Suprapubic skin (tissue), 4 donors: ENCODE results near the gene PCSK5.

Experiments
- EP300 ChIP-seq: sonication (generic); formaldehyde crosslinking; IDR thresholded peaks from one replicate; pipeline ENCODE4 v1.6.1; 2017; ENCODE audit warnings: antibody characterized with exemption
- POLR2A ChIP-seq, 2 donors: fragments of 450-650 bp; IDR thresholded peaks; one replicate each; pipeline ENCODE4 v1.6.1; 2017; ENCODE audit warnings: antibody characterized with exemption in 2 of 2, mild to moderate bottlenecking in 2 of 2, moderate library complexity in 2 of 2
- POLR2AphosphoS5 ChIP-seq, 3 donors: sonication (generic); formaldehyde crosslinking; IDR thresholded peaks; one replicate each; pipeline ENCODE4 v1.6.1; 2017; ENCODE audit warnings: antibody characterized with exemption in 3 of 3
- TF ChIP-seq, protein P1 (sequence below), 2 donors: fragments of 200-600 bp in 1 of 2; fragments of 450-650 bp in 1 of 2; sonication (generic) in 1 of 2; IDR thresholded peaks; one replicate each; pipeline ENCODE4 v1.5.1; 2016 to 2019; ENCODE audit warnings: antibody characterized with exemption in 2 of 2, mild to moderate bottlenecking in 1 of 2, moderate library complexity in 1 of 2

DNA sequence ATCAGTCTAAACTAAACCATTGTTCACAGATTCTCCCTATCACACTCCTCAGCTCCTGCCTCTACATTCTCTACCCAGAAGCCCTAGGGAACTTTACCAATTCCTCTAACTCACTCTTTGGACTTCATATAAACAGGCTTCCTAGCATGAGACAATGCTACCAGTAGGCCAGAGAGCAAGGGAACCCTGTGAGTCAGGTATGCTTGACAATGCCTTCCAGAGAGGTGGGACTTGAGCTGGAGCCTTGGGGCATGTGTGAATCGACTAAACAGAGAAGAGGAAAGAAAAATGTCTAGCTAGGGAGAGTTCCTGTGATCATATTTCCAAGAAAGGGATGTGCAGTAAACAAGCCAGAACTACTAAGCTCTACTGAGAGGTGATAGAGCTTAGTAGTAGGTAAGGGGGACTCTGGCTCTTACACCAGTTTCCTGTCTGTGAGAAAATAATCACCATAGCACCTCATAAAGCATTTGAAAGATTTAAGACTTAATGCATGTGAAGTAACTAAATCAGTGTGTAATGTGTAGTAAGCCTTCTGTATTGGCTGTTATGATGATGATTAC, 510.1 kb downstream of the PCSK5 start:
- TF ChIP-seq, protein P1, sequence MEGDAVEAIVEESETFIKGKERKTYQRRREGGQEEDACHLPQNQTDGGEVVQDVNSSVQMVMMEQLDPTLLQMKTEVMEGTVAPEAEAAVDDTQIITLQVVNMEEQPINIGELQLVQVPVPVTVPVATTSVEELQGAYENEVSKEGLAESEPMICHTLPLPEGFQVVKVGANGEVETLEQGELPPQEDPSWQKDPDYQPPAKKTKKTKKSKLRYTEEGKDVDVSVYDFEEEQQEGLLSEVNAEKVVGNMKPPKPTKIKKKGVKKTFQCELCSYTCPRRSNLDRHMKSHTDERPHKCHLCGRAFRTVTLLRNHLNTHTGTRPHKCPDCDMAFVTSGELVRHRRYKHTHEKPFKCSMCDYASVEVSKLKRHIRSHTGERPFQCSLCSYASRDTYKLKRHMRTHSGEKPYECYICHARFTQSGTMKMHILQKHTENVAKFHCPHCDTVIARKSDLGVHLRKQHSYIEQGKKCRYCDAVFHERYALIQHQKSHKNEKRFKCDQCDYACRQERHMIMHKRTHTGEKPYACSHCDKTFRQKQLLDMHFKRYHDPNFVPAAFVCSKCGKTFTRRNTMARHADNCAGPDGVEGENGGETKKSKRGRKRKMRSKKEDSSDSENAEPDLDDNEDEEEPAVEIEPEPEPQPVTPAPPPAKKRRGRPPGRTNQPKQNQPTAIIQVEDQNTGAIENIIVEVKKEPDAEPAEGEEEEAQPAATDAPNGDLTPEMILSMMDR (IDR thresholded peaks at IDR 0.05) = no peak
- TF ChIP-seq POLR2AphosphoS5 (IDR thresholded peaks at IDR 0.05) (no peak), POLR2A (IDR thresholded peaks at IDR 0.05) (no peak), EP300 (no peak)
